K562 (cell line): ENCODE measurements around the gene CPOX. TPM values are rescaled to one million over a fixed set of nuclear protein-coding genes. Genes with fewer than 3 reads are reported as not detected.
A peak's percentile ranks its signal among the peaks of the same experiment; 100 is the strongest.

ENCODE experiments used
- CREM ChIP-seq: IDR thresholded peaks from 2 replicates; pipeline ENCODE4 v1.6.1; 2014; ENCODE audit warnings: antibody characterized with exemption, low read depth
- ETV1 ChIP-seq: fragments of 450-650 bp; conservative IDR thresholded peaks from 2 replicates; pipeline ENCODE4 v1.6.1; 2016; ENCODE audit warnings: missing genetic modification characterization, control low read depth, low read depth, missing compliant biosample characterization
- HMGN3 ChIP-seq: IDR thresholded peaks from 2 replicates; pipeline ENCODE4 v1.6.1; 2011; ENCODE audit warnings: borderline replicate concordance, low read depth, mild to moderate bottlenecking, mixed read lengths, low read length; ENCODE audit not compliant: insufficient read length; ENCODE audit errors: extremely low read depth
- JUN ChIP-seq, 2 experiments: sonication (generic) in 1 of 2; formaldehyde crosslinking in 1 of 2; IDR thresholded peaks; 2 replicates each; pipeline versions ENCODE4 v1.6.1 to v1.8.0; 2012 to 2022; ENCODE audit warnings: borderline replicate concordance in 2 of 2, mild to moderate bottlenecking in 2 of 2, improper control_type of control experiment in 1 of 2, low read depth in 1 of 2, low read length in 1 of 2, missing genetic modification reagents in 1 of 2
- L3MBTL2 ChIP-seq: fragments of 450-650 bp; IDR thresholded peaks from 2 replicates; pipeline ENCODE4 v1.6.1; 2016; ENCODE audit warnings: mild to moderate bottlenecking, moderate library complexity
- NFE2L1 ChIP-seq: fragments of 450-650 bp; IDR thresholded peaks from 2 replicates; pipeline ENCODE4 v1.6.1; 2016; ENCODE audit warnings: missing genetic modification characterization, low read depth, mild to moderate bottlenecking, missing compliant biosample characterization, moderate library complexity, borderline replicate concordance
- PCBP2 ChIP-seq: fragments of 200-400 bp; formaldehyde crosslinking; IDR thresholded peaks from 2 replicates; pipeline ENCODE4 v1.6.1; 2018; ENCODE audit warnings: low read length, low read depth, mild to moderate bottlenecking, moderate library complexity; ENCODE audit not compliant: poor library complexity, severe bottlenecking
- SIN3A ChIP-seq, 2 experiments: fragments of 150-350 bp in 1 of 2; IDR thresholded peaks; 2 replicates each; pipeline ENCODE4 v1.6.1; 2011 to 2016; ENCODE audit warnings: borderline replicate concordance in 2 of 2, low read depth in 2 of 2, low read length in 2 of 2, mild to moderate bottlenecking in 2 of 2, moderate library complexity in 2 of 2; ENCODE audit not compliant: control insufficient read depth in 1 of 2
- TAF1 ChIP-seq: IDR thresholded peaks from 2 replicates; pipeline ENCODE4 v1.6.1; 2011; ENCODE audit warnings: mild to moderate bottlenecking, low read length, moderate library complexity; ENCODE audit not compliant: insufficient read depth, control insufficient read depth, severe bottlenecking; ENCODE audit errors: extremely low read depth
- TEAD4 ChIP-seq, 2 experiments: sonication (generic) in 1 of 2; formaldehyde crosslinking in 1 of 2; IDR thresholded peaks; 2 replicates each; pipeline versions ENCODE4 v1.6.1 to v1.8.0; 2012 to 2022; ENCODE audit warnings: borderline replicate concordance in 1 of 2, inconsistent platforms in 1 of 2, low read length in 1 of 2, mild to moderate bottlenecking in 1 of 2, missing genetic modification reagents in 1 of 2
- ZNF197 ChIP-seq: fragments of 200-800 bp; sonication (Bioruptor generic); IDR thresholded peaks from 2 replicates; pipeline ENCODE4 v1.6.1; 2016; ENCODE audit warnings: low read depth, missing genetic modification characterization, missing compliant biosample characterization
- ZNF41 ChIP-seq: fragments of 250-450 bp; sonication (Bioruptor Pico); conservative IDR thresholded peaks from 2 replicates; pipeline ENCODE4 v1.4.0; 2020; ENCODE audit warnings: mild to moderate bottlenecking
- polyA plus RNA-seq, 8 experiments: library from polyadenylated mRNA; depleted of rRNA in 4 of 8; stranded (reverse) in 5 of 8; unstranded in 3 of 8; fragments of >200 nt; fragmentation: Nextera tagmentation in 2 of 8; fragmentation: Illumina TruSeq in 1 of 8; extraction: Ambion mirVana in 2 of 8; extraction: Trizol in 1 of 8; gene quantifications; 2 replicates each; pipeline versions ENCODE4 v1.2.1 to v1.2.3, GENCODE V29; 2011 to 2014; ENCODE audit warnings: inconsistent platforms in 1 of 8, missing spikeins in 1 of 8
- total RNA-seq, 7 experiments: library from RNA; depleted of rRNA in 6 of 7; stranded (reverse); fragments of >200 nt in 6 of 7; fragmentation: Illumina TruSeq in 2 of 7; extraction: Trizol in 2 of 7; gene quantifications; 2 replicates each; pipeline versions ENCODE4 v1.2.1 to v1.2.3, GENCODE V29; 2011 to 2021; ENCODE audit warnings: low replicate concordance in 1 of 7
- TF ChIP-seq, protein P1 (sequence below): fragments of 450-650 bp; IDR thresholded peaks from 2 replicates; pipeline ENCODE4 v1.7.1; 2018; ENCODE audit warnings: mild to moderate bottlenecking, low read depth; ENCODE audit not compliant: partially characterized antibody
- TF ChIP-seq, protein P2 (sequence below): fragments of 450-650 bp; IDR thresholded peaks from 2 replicates; pipeline ENCODE4 v1.6.1; 2016; ENCODE audit warnings: low read depth, mild to moderate bottlenecking, moderate library complexity
- TF ChIP-seq, protein P3 (sequence below), 2 experiments: IDR thresholded peaks; 2 replicates each; pipeline ENCODE4 v1.6.1; 2012; ENCODE audit warnings: improper control_type of control experiment in 2 of 2, low read depth in 2 of 2, low read length in 2 of 2, borderline replicate concordance in 1 of 2

Gene CPOX
- total and polyA plus RNA-seq, 9 of the 15 experiments (the other 6 are each of a cell fraction or from before 2014, with no cell fraction given), result 14.6 to 82.1 (median 24.8) TPM

DNA sequence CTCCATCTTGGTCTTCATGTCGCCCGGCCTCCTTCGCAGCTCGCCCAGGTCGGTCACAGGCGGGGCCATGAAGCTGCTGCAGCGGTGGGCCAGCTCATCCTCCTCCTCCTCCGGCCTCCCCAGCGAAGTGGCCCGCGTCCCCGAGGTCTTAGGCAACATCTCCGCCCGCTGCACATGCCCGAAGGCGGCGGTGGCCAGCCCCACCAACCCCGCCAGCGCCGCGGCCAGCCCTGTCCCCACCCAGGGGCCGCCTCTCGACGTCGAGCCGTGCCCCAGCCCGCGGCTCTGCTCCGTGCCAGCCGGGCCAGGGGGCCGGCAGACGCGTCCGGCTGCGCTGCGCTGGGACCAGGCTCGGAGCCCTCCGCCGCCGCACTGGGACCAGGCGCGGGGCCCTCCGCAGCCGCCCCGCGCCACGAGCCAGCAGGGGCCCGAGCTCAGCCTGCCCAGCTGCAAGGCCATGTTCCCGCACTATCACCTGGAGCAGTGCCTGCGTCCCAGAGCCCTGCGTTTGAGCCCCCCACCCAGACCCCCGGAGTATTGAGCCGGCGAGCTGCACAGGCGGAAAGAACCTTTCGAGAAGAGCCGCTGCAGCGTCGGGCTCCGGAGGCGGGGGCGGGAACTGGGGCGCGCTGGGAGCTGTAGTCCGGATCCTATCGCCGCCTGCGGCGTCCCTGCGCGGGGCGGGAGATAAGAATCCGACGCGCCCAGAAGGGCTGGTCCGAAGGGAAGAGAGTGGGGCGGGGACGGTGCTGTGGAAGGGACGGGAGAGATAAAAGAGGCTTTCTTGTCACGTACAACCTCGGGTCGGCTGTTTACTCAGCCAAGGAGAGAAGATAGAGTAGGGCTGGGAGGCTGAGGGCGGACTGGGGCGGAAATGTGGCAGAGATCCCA lies at the start of gene CPOX (continued):
- no peak for TF ChIP-seq NFE2L1 (tag)
- TF ChIP-seq, protein P1, sequence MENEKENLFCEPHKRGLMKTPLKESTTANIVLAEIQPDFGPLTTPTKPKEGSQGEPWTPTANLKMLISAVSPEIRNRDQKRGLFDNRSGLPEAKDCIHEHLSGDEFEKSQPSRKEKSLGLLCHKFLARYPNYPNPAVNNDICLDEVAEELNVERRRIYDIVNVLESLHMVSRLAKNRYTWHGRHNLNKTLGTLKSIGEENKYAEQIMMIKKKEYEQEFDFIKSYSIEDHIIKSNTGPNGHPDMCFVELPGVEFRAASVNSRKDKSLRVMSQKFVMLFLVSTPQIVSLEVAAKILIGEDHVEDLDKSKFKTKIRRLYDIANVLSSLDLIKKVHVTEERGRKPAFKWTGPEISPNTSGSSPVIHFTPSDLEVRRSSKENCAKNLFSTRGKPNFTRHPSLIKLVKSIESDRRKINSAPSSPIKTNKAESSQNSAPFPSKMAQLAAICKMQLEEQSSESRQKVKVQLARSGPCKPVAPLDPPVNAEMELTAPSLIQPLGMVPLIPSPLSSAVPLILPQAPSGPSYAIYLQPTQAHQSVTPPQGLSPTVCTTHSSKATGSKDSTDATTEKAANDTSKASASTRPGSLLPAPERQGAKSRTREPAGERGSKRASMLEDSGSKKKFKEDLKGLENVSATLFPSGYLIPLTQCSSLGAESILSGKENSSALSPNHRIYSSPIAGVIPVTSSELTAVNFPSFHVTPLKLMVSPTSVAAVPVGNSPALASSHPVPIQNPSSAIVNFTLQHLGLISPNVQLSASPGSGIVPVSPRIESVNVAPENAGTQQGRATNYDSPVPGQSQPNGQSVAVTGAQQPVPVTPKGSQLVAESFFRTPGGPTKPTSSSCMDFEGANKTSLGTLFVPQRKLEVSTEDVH, result peak; percentile 56
- peak; percentile 57 for TF ChIP-seq TAF1
- TF ChIP-seq ZNF197 (CRISPR knock-in tag), result no peak
- peak; percentile 88 for TF ChIP-seq HMGN3
- TF ChIP-seq SIN3A (IDR thresholded peaks at IDR 0.05; ENCODE audit: borderline replicate concordance in 2 of 2, control insufficient read depth in 1 of 2, low read depth in 2 of 2, low read length in 2 of 2), result 0 out of 4 replicates have a peak, but pooled peaks of 1 of the 2 experiments have one; percentile 31
- TF ChIP-seq, protein P2, sequence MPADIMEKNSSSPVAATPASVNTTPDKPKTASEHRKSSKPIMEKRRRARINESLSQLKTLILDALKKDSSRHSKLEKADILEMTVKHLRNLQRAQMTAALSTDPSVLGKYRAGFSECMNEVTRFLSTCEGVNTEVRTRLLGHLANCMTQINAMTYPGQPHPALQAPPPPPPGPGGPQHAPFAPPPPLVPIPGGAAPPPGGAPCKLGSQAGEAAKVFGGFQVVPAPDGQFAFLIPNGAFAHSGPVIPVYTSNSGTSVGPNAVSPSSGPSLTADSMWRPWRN, result peak; percentile 51; the same call in 1 of the 2 replicates
- peak; percentile 80 for TF ChIP-seq ETV1 (tag)
- TF ChIP-seq L3MBTL2, result peak; percentile 36; the same call in 1 of the 2 replicates
- peak; percentile 79 for TF ChIP-seq CREM
- no peak for TF ChIP-seq ZNF41 (CRISPR knock-in tag)
- TF ChIP-seq, protein P3, sequence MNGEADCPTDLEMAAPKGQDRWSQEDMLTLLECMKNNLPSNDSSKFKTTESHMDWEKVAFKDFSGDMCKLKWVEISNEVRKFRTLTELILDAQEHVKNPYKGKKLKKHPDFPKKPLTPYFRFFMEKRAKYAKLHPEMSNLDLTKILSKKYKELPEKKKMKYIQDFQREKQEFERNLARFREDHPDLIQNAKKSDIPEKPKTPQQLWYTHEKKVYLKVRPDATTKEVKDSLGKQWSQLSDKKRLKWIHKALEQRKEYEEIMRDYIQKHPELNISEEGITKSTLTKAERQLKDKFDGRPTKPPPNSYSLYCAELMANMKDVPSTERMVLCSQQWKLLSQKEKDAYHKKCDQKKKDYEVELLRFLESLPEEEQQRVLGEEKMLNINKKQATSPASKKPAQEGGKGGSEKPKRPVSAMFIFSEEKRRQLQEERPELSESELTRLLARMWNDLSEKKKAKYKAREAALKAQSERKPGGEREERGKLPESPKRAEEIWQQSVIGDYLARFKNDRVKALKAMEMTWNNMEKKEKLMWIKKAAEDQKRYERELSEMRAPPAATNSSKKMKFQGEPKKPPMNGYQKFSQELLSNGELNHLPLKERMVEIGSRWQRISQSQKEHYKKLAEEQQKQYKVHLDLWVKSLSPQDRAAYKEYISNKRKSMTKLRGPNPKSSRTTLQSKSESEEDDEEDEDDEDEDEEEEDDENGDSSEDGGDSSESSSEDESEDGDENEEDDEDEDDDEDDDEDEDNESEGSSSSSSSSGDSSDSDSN (IDR thresholded peaks at IDR 0.05; ENCODE audit: borderline replicate concordance in 1 of 2, low read depth in 2 of 2, low read length in 2 of 2), result peak in 1 of 2 experiments; percentile 70; a peak in 1 of 4 replicates
- TF ChIP-seq TEAD4 (IDR thresholded peaks at IDR 0.05; ENCODE audit: low read length), result peak; percentile 71
- TF ChIP-seq TEAD4 (CRISPR knock-in tag; IDR thresholded peaks at IDR 0.05; ENCODE audit: borderline replicate concordance), result no peak
- no peak for TF ChIP-seq PCBP2
- no peak for TF ChIP-seq JUN (IDR thresholded peaks at IDR 0.05; ENCODE audit: borderline replicate concordance, low read depth, low read length)
- 0 out of 2 replicates have a peak, but pooled peaks have one; percentile 54 for TF ChIP-seq JUN (CRISPR knock-in tag; IDR thresholded peaks at IDR 0.05; ENCODE audit: borderline replicate concordance)
